ENCODE measurements around the gene PGAM5. TPM values are rescaled to one million over a fixed set of nuclear protein-coding genes. Genes with fewer than 3 reads are reported as not detected.

The PGAM5 gene
- total and polyA plus RNA-seq, 4 donors, result 6.6 to 17.3 (median 10.3) TPM

DNA sequence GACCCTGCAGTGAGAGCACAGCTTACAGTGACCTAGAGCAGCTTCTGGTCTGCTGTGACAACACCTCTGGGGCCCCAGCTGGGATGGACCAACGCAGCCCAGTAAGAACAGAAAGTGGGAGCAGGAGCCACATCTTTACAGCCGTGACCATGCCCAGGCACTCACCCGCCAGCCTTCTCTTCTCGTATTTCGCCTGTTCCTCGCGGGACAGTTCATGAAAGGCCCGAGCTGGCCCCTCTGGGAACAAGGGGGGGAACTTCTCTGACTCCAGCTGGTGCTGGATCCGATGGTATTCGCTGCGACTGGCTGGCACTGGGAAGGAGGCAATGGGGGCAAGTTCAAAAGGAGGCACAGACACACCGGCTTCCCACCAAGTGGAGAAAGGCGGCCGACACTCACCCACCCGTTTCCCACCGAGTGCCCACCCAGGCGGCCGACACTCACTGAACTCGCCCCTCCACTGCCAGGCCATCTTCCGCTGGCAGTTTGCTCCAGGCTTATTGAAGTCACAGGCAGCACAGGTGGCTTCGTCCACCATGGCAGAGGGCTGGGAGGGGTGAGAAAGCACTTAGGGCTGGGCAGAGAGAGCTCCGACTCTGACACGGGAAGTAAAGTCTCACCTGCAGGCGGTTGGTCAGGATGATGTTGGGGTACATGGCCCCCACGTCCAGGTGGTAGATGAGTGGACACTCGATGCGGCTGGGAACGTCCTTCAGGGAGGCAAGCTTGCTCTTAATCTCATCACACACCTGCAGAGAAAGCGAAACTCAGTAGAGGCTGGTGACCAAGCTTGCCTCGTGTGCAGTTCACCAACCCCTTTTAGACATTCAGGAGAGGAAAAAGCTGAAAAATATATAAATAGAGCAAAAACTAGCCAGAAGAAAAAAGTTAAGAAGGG lies 42.2 kb upstream of the PGAM5 start:
- peak in 1 of 2 donors; percentile 62 for DNase-seq
- Histone ChIP-seq H3K9me3 (ENCODE audit: control insufficient read depth, low read length) (no peaks in the 10 kb centered on the region), H3K27me3 (ENCODE audit: control insufficient read depth in 1 of 2, insufficient read depth in 2 of 2, low read length in 1 of 2) (no peaks in the 10 kb centered on the region), H3K36me3 (ENCODE audit: control insufficient read depth in 1 of 2, insufficient read depth in 2 of 2, low read length in 1 of 2) (peaks cover 4 to 14% of the 10 kb centered on the region in 2 donors), H3K27ac (ENCODE audit: low read depth in 1 of 2, low read length in 2 of 2) (no peak overlapping the region), H3K4me3 (ENCODE audit: low read length in 2 of 2) (no peak overlapping the region), H3K4me1 (ENCODE audit: control insufficient read depth in 1 of 2, insufficient read depth in 2 of 2, low read length in 2 of 2) (no peaks in the 10 kb centered on the region)
- intact Hi-C loops (cut with DNase I), result no loop called here
- no peak for ATAC-seq (ENCODE audit: low FRiP score)
- 91 to 95% methylated on average over 30 of the region's 30 CpGs for WGBS, 2 donors

DNA sequence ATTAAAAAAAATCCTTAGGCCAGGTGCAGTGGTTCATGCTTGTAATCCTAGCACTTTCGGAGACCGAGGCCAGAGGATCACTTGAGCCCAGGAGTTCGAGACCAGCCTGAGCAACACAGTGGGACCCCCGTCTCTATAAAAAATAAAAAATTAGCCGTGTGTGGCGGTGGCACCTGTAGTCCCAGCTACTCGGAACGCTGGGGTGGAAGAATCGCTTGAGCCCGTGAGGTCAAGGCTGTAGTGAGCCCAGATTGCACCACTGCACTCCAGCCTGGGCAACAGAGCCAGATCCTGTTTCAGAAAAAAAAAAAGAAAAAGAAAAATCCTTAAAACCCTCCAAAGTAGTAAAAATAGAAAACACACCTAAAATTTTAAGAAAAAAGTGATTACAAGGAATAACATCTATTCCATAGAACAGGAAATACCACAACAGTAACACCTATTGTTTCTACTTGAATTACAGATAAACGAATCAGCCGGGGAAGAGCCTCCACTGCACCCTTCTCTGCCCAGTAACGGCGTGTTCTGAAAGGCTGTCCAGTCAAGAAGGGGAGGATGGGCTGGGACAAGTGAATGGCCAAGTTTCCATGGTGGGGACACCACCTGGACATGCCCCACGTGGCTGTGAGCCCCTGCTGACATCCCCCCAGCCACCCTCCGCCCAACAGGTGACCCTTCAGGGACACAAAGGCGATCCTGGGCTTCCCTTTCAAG lies 41.3 kb upstream of the PGAM5 start:
- no peak overlapping the region for H3K27ac ChIP-seq (ENCODE audit: low read depth in 1 of 2, low read length in 2 of 2)
- peaks cover 4 to 11% of the 10 kb centered on the region in 2 donors for H3K36me3 ChIP-seq (ENCODE audit: control insufficient read depth in 1 of 2, insufficient read depth in 2 of 2, low read length in 1 of 2)
- 93 to 95% methylated on average over 17 of the region's 17 CpGs for WGBS, 2 donors
- no peak overlapping the region for H3K4me3 ChIP-seq (ENCODE audit: low read length in 2 of 2)
- no peaks in the 10 kb centered on the region for H3K4me1 ChIP-seq (ENCODE audit: control insufficient read depth in 1 of 2, insufficient read depth in 2 of 2, low read length in 2 of 2)
- no peak for ATAC-seq (ENCODE audit: low FRiP score)
- peak in 1 of 2 donors; percentile 31 for DNase-seq
- H3K9me3 ChIP-seq (ENCODE audit: control insufficient read depth, low read length), result no peaks in the 10 kb centered on the region
- intact Hi-C loops (cut with DNase I), result no loop called here
- no peaks in the 10 kb centered on the region for H3K27me3 ChIP-seq (ENCODE audit: control insufficient read depth in 1 of 2, insufficient read depth in 2 of 2, low read length in 1 of 2)

DNA sequence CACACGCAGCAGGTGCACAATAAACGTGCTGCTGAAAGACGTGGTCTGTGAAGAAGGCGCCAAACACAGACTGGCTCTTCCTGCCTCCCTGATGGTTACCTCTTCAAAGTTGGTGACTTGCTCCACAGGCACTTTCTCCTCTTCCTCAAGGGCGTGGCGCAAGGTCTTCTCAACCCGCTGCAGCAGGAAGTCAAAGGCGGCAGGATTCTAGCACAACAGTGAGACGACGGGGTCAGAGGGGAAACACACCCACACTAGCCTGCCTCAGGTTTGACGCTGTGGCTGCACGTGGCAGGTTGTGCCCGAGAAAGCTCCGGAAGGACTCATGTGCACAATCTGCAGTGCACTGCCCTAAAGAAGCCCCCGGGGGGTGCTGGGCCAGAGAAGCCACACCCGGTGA lies 38.5 kb upstream of the PGAM5 start:
- H3K4me1 ChIP-seq (ENCODE audit: control insufficient read depth in 1 of 2, insufficient read depth in 2 of 2, low read length in 2 of 2), result no peaks in the 10 kb centered on the region
- ATAC-seq (ENCODE audit: low FRiP score), result no peak
- 87 to 93% methylated on average over 16 of the region's 16 CpGs for WGBS, 2 donors
- no peak for DNase-seq
- no peaks in the 10 kb centered on the region for H3K9me3 ChIP-seq (ENCODE audit: control insufficient read depth, low read length)
- intact Hi-C loops (cut with DNase I), result no loop called here
- H3K4me3 ChIP-seq (ENCODE audit: low read length in 2 of 2), result no peak overlapping the region
- H3K27ac ChIP-seq (ENCODE audit: low read depth in 1 of 2, low read length in 2 of 2), result no peak overlapping the region
- H3K27me3 ChIP-seq (ENCODE audit: control insufficient read depth in 1 of 2, insufficient read depth in 2 of 2, low read length in 1 of 2), result no peaks in the 10 kb centered on the region
- peaks cover 4 to 12% of the 10 kb centered on the region in 2 donors for H3K36me3 ChIP-seq (ENCODE audit: control insufficient read depth in 1 of 2, insufficient read depth in 2 of 2, low read length in 1 of 2)

DNA sequence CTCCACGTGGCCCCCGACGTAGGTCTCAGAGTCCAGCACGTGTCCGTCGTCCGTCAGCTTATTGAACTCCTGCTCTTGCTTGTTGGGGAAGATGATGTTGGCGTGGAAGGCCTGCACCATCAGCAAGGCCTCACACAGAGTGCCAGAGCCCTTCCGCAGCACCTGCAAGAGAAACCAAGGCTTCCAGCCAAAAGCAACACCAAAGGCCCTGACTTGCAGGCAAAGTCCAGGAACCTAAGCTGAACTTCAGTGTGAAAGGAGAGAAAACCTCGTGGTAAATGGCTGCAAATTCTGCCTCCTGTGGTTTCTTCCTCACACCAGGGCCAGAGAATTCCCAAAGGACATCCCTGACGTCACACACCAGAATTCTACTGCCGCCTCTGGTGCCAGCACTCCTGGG lies 38.0 kb upstream of the PGAM5 start:
- Histone ChIP-seq H3K4me1 (ENCODE audit: control insufficient read depth in 1 of 2, insufficient read depth in 2 of 2, low read length in 2 of 2) (no peaks in the 10 kb centered on the region), H3K36me3 (ENCODE audit: control insufficient read depth in 1 of 2, insufficient read depth in 2 of 2, low read length in 1 of 2) (peaks cover 4 to 10% of the 10 kb centered on the region in 2 donors), H3K27me3 (ENCODE audit: control insufficient read depth in 1 of 2, insufficient read depth in 2 of 2, low read length in 1 of 2) (no peaks in the 10 kb centered on the region), H3K27ac (ENCODE audit: low read depth in 1 of 2, low read length in 2 of 2) (no peak overlapping the region), H3K9me3 (ENCODE audit: control insufficient read depth, low read length) (no peaks in the 10 kb centered on the region), H3K4me3 (ENCODE audit: low read length in 2 of 2) (no peak overlapping the region)
- ATAC-seq (ENCODE audit: low FRiP score) (no peak), DNase-seq (no peak)
- 70% methylated on average over 12 of the region's 12 CpGs for WGBS, 2 donors
- intact Hi-C loops (cut with DNase I), result no loop called here

DNA sequence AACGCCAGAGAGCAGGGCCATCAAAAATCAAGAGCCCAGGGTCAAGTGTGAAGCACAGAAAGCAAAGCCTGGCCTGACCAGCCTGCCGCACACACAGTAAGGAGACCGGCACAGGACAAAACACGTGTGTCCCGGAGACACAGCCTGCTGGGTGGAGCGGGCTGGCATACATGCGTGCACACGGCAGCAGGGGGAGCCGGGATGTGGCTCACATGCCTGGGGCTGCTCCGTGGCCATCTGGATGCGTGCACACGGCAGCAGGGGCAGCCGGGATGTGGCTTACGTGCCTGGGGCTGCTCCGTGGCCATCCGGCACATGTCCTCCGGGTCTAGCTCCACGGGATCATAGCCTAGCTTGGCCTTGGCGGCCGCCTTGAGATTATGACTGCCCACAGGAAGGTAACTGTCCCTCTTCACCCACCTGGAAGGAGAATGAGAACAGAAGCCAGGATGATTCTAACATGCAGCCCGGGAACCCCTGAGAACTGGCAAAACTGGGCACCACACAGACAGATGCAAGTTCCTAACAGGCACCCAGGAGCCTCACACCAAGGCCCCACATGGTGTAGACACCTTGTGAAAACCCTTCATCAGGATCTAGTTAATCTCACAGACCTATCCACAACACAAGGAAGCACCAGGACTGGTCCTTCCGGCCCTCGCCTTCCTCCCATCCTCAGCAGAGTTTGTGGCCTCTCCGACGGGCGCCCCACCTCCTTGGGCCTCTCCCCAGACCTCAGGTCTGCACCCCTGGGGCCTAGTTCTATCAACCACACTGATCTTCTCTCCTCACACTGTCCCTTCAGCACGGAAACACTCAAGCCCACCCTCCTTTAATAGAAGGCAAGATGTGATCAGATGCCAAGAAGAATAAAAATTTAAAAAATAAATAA lies 37.1 kb upstream of the PGAM5 start:
- ATAC-seq (ENCODE audit: low FRiP score) (no peak), DNase-seq (no peak)
- 94 to 95% methylated on average over 27 of the region's 27 CpGs for WGBS, 2 donors
- H3K9me3 ChIP-seq (ENCODE audit: control insufficient read depth, low read length), result no peaks in the 10 kb centered on the region
- no peaks in the 10 kb centered on the region for H3K27me3 ChIP-seq (ENCODE audit: control insufficient read depth in 1 of 2, insufficient read depth in 2 of 2, low read length in 1 of 2)
- no peaks in the 10 kb centered on the region for H3K4me1 ChIP-seq (ENCODE audit: control insufficient read depth in 1 of 2, insufficient read depth in 2 of 2, low read length in 2 of 2)
- intact Hi-C loops (cut with DNase I), result no loop called here
- no peak overlapping the region for H3K27ac ChIP-seq (ENCODE audit: low read depth in 1 of 2, low read length in 2 of 2)
- H3K36me3 ChIP-seq (ENCODE audit: control insufficient read depth in 1 of 2, insufficient read depth in 2 of 2, low read length in 1 of 2), result peaks cover 4 to 9% of the 10 kb centered on the region in 2 donors
- H3K4me3 ChIP-seq (ENCODE audit: low read length in 2 of 2), result no peak overlapping the region

DNA sequence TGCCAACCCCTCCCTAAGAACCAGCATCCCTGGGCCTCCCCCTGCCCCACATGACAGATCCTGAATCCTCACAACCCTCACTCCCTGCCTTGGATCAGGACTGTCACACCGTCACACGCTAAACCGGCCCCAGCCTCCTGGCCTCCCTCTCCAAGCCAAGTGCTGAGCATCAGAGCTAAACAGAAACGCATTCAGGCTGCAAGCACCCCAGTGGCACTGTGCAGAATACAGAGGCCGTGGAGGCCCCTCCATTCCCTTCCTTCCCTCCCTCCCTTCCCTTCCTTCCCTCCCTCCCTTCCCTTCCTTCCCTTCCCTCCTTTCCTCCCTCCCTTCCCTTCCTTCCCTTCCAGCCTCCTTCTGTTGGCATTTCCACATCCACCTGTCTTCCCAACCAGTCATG lies 36.1 kb upstream of the PGAM5 start:
- H3K27ac ChIP-seq (ENCODE audit: low read depth in 1 of 2, low read length in 2 of 2), result no peak overlapping the region
- no peaks in the 10 kb centered on the region for H3K9me3 ChIP-seq (ENCODE audit: control insufficient read depth, low read length)
- intact Hi-C loops (cut with DNase I), result no loop called here
- ATAC-seq (ENCODE audit: low FRiP score), result no peak
- WGBS, 2 donors, result 96 to 100% methylated on average over 5 of the region's 5 CpGs
- H3K27me3 ChIP-seq (ENCODE audit: control insufficient read depth in 1 of 2, insufficient read depth in 2 of 2, low read length in 1 of 2), result no peaks in the 10 kb centered on the region
- H3K4me1 ChIP-seq (ENCODE audit: control insufficient read depth in 1 of 2, insufficient read depth in 2 of 2, low read length in 2 of 2), result no peaks in the 10 kb centered on the region
- H3K36me3 ChIP-seq (ENCODE audit: control insufficient read depth in 1 of 2, insufficient read depth in 2 of 2, low read length in 1 of 2), result peaks cover 2 to 9% of the 10 kb centered on the region in 2 donors
- no peak overlapping the region for H3K4me3 ChIP-seq (ENCODE audit: low read length in 2 of 2)
- DNase-seq, result no peak

DNA sequence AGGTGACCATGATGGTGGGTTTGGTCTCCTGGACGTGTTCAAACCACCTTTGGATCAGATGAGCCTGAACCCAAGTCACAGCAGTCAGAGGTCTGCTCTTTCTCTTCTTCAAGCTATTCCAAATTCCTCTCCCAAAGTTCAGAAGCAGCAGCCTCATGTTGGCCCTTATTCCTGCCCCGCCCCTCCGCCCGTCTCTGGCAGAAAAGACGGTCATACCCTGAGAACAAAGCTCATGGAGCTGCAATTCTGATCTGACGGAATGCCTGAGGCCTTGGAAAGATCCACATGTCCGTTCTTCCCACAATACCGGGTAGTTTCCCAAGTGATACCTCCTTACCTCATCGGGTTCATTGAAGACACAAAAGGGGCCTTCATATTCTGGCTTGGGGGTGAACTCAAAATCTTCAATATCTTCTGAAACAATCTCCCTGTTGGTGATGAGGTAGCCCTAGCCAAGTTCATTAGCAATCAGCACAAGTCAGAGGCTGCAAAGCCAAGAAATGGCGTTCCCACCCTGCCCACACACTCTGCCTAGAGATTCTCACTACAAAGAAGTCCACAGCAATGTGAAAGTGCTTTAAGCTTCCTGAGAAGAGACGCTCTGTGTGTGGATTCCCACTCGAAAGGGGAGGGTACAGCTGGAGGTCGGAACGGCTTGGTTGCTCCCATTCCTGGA lies 34.7 kb upstream of the PGAM5 start:
- Histone ChIP-seq H3K4me1 (ENCODE audit: control insufficient read depth in 1 of 2, insufficient read depth in 2 of 2, low read length in 2 of 2) (no peaks in the 10 kb centered on the region), H3K27me3 (ENCODE audit: control insufficient read depth in 1 of 2, insufficient read depth in 2 of 2, low read length in 1 of 2) (no peaks in the 10 kb centered on the region), H3K9me3 (ENCODE audit: control insufficient read depth, low read length) (no peaks in the 10 kb centered on the region), H3K4me3 (ENCODE audit: low read length in 2 of 2) (no peak overlapping the region), H3K36me3 (ENCODE audit: control insufficient read depth in 1 of 2, insufficient read depth in 2 of 2, low read length in 1 of 2) (peaks cover 2 to 9% of the 10 kb centered on the region in 2 donors), H3K27ac (ENCODE audit: low read depth in 1 of 2, low read length in 2 of 2) (no peak overlapping the region)
- 90 to 94% methylated on average over 14 of the region's 14 CpGs for WGBS, 2 donors
- intact Hi-C loops (cut with DNase I), result no loop called here
- ATAC-seq (ENCODE audit: low FRiP score) (no peak), DNase-seq (no peak)

DNA sequence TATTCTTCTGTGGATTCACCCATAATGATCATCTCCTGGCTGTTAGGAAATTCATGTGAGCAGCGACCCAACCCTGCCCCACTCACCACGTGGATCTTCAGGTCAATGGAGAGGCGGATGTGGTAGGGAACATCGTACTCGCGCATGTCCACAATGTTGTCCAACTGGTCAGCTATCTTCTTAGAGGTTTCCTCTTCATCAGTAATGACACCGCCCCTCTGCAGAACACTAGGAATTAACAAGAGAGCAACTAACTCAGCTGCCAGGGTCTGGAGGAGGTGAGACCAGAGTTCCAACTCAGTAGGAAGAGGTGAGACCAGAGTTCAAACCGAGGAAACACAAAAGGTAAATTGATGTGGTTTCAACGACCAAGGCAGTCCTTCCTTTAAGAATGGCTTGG lies 33.1 kb upstream of the PGAM5 start:
- H3K4me3 ChIP-seq (ENCODE audit: low read length in 2 of 2), result no peak overlapping the region
- 92 to 94% methylated on average over 9 of the region's 9 CpGs for WGBS, 2 donors
- DNase-seq, result no peak

More for the DNA sequence above, 33.1 kb upstream of the PGAM5 start:
- H3K4me1 ChIP-seq (ENCODE audit: control insufficient read depth in 1 of 2, insufficient read depth in 2 of 2, low read length in 2 of 2), result no peaks in the 10 kb centered on the region
- intact Hi-C loops (cut with DNase I), result no loop called here
- no peak for ATAC-seq (ENCODE audit: low FRiP score)
- H3K27me3 ChIP-seq (ENCODE audit: control insufficient read depth in 1 of 2, insufficient read depth in 2 of 2, low read length in 1 of 2), result no peaks in the 10 kb centered on the region
- H3K9me3 ChIP-seq (ENCODE audit: control insufficient read depth, low read length), result no peaks in the 10 kb centered on the region
- peaks cover 2 to 5% of the 10 kb centered on the region in 2 donors for H3K36me3 ChIP-seq (ENCODE audit: control insufficient read depth in 1 of 2, insufficient read depth in 2 of 2, low read length in 1 of 2)
- no peak overlapping the region for H3K27ac ChIP-seq (ENCODE audit: low read depth in 1 of 2, low read length in 2 of 2)
